NB4 (cell line): Measurements from ENCODE around the gene DPP10.

Experiments used
- CTCF ChIP-seq: IDR thresholded peaks from one replicate; pipeline ENCODE4 v1.5.1; 2012; ENCODE audit warnings: low read depth, low read length
- MAX ChIP-seq: IDR thresholded peaks from 2 replicates; pipeline ENCODE4 v1.6.1; 2011; ENCODE audit warnings: low read depth, low read length
- POLR2A ChIP-seq: IDR thresholded peaks from 2 replicates; pipeline ENCODE4 v1.6.1; 2011; ENCODE audit warnings: mild to moderate bottlenecking; ENCODE audit not compliant: insufficient read length; ENCODE audit errors: extremely low read depth

- TF ChIP-seq POLR2A (no peak), CTCF (no peak), MAX (no peak)
These were observed 863.3 kb downstream of the DPP10 start for GRCh38 chr2:115305712-115306111.
